IPS DF 19.7 (cell line): ENCODE results near the gene KMT5B.

Experiments
- DNase-seq: peaks from one replicate; pipeline ENCODE4 v3.0.0-alpha.2; 2013; ENCODE audit warnings: low read depth, low spot score

Gene KMT5B

DNA sequence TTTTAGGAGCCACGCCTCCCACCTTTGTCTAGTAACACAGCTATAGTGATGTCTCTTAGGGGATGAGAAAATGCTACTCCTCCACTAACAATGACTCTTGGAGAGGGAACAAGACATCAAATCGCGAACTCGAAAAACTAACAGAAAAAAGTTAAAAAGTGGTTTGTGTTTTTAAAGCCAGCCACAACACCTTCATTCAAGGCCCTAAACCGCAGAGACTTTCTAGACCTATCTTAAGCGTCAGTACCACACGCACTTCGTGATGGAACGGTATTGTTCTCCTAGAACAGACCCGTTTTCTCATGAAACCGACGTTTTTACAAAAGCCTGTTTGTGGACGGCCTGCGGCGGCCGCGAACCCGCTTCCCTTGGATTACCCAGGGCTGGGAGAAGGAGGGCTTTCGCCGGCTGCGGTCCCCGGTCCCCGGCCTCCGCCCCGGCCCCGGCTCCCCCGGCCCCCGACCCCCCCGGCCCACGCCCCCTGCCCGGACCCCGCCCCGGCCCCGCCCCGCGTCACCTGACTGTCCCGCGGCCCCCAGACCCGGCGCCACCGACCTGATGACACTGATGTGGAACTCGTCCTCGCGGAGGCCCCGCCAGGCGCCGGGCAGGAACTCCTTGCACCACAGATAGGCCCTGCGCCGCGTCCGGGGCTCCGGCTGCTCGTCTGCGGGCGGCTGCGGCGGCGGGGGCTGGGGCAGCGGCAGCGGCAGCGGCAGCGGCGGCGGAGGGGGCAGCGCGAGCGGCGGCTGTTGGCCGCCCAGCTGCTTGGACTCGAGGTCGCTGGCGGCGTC lies 92.6 kb downstream of the KMT5B start:
- DNase-seq: no peak

- DNase-seq: no peak
Observed at GRCh38 chr11:68118706-68119448, 94.2 kb downstream of the KMT5B start.

DNA sequence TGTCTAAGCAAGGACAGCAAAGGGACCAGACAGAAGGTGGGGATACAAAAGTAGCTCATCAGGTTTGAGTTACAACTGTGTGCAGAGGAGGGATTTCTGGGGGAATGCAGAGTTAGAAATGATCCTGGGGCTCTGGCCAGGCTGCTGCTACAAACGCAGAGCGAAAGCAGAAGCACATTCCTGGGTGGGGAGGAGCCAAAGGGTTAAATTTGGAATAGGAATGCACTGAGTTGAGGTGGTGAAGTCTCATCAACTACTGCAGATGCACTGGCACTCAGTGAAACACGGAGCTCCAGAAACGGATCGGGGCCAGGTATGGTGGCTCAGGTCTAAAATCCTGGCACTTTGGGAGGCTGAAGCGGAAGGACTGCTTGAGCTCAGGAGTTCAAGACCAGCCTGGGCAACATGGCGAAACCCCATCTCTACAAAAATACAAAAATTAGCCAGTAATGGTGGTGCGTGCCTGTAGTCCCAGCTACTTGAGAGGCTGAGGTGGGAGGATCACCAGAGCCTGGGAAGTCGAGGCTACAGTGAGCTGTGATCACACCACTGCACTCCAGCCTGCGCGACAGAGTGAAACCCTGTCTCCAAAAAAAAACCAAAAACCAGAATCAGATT lies 95.1 kb downstream of the KMT5B start:
- DNase-seq: no peak

GRCh38 chr11:68116974-68117373 lies 96.1 kb downstream of the KMT5B start:
- no peak for DNase-seq

- DNase-seq: no peak
Observed at GRCh38 chr11:68116126-68116525, 97.0 kb downstream of the KMT5B start.

- DNase-seq: no peak
Observed at GRCh38 chr11:68115285-68115684, 97.8 kb downstream of the KMT5B start.

DNA sequence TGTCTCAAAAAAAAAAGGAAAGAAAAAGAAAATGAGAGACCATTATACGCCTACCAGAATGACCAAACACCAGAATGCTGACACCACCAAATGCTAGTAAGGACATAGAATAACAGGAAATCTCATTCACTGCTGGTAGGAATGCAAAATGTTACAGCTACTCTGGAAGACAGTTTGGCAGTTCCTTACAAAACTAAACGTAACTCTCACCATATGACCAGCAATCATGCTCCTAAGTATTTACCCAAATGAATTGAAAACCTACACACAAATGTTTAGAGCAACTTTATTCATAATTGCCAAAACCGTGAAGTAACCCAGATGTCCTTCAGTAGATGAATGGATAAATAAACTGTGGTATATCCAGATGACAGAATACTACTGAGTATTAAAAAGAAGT lies 99.1 kb downstream of the KMT5B start:
- DNase-seq: no peak

GRCh38 chr11:68107689-68108088 lies 105.4 kb downstream of the KMT5B start:
- DNase-seq: no peak

GRCh38 chr11:68106165-68106940 lies 106.7 kb downstream of the KMT5B start:
- no peak for DNase-seq
